HG03521 (cell line): Measurements from ENCODE around the gene FZD1.

Source experiments
- ATAC-seq: cut with Tn5 transposase; IDR thresholded peaks from one replicate; pipeline ENCODE4 v1.9.1; 2021; ENCODE audit warnings: mild to moderate bottlenecking, moderate library complexity; ENCODE audit not compliant: unreplicated experiment

FZD1 gene

GRCh38 chr7:91264046-91264923 is at the start of gene FZD1:
TSS of gene FZD1 (plus strand) at chr7:91264433. CDS start at chr7:91264881, 448 bp downstream.
- peak; percentile 88 for ATAC-seq

GRCh38 chr7:91226411-91226810 is 37.8 kb upstream of the FZD1 start:
- ATAC-seq = no peak

GRCh38 chr7:91228327-91228726 is 35.9 kb upstream of the FZD1 start:
- ATAC-seq = no peak

GRCh38 chr7:91228927-91229558 is 35.2 kb upstream of the FZD1 start:
- no peak for ATAC-seq

GRCh38 chr7:91230100-91230499 is 34.1 kb upstream of the FZD1 start:
- no peak for ATAC-seq

- ATAC-seq = no peak
Observed at GRCh38 chr7:91230503-91230902, 33.7 kb upstream of the FZD1 start.

GRCh38 chr7:91233212-91233611 is 31.0 kb upstream of the FZD1 start:
- no peak for ATAC-seq

- no peak for ATAC-seq
Observed at GRCh38 chr7:91235211-91235832, 28.9 kb upstream of the FZD1 start.

GRCh38 chr7:91239171-91239604 is 25.0 kb upstream of the FZD1 start:
- ATAC-seq = no peak

GRCh38 chr7:91239772-91240171 is 24.5 kb upstream of the FZD1 start:
- no peak for ATAC-seq

- no peak for ATAC-seq
Observed at GRCh38 chr7:91240376-91240941, 23.8 kb upstream of the FZD1 start.

- no peak for ATAC-seq
Observed at GRCh38 chr7:91242097-91242844, 22.0 kb upstream of the FZD1 start.

- no peak for ATAC-seq
Observed at GRCh38 chr7:91243591-91244301, 20.5 kb upstream of the FZD1 start.

GRCh38 chr7:91247500-91247899 is 16.7 kb upstream of the FZD1 start:
- ATAC-seq = no peak

- ATAC-seq = no peak
Observed at GRCh38 chr7:91248996-91249395, 15.2 kb upstream of the FZD1 start.

- no peak for ATAC-seq
Observed at GRCh38 chr7:91249506-91250233, 14.6 kb upstream of the FZD1 start.

GRCh38 chr7:91250706-91251105 is 13.5 kb upstream of the FZD1 start:
- ATAC-seq = no peak

GRCh38 chr7:91251877-91252276 is 12.4 kb upstream of the FZD1 start:
- no peak for ATAC-seq

- ATAC-seq = no peak
Observed at GRCh38 chr7:91263384-91264045, 718 bp upstream of the FZD1 start.
